ENCODE measurements around the gene CELSR2. TPM values are rescaled to one million over a fixed set of nuclear protein-coding genes. Genes with fewer than 3 reads are reported as not detected.
"Not testable (repeated sequence)": the region's sequence is repeated elsewhere in the genome, so short reads cannot be mapped to it uniquely, and the experiment has no call there.

The CELSR2 gene
- total RNA-seq, 6 experiments from 2014 or later, result 1.2 to 1.7 (median 1.4) TPM

DNA sequence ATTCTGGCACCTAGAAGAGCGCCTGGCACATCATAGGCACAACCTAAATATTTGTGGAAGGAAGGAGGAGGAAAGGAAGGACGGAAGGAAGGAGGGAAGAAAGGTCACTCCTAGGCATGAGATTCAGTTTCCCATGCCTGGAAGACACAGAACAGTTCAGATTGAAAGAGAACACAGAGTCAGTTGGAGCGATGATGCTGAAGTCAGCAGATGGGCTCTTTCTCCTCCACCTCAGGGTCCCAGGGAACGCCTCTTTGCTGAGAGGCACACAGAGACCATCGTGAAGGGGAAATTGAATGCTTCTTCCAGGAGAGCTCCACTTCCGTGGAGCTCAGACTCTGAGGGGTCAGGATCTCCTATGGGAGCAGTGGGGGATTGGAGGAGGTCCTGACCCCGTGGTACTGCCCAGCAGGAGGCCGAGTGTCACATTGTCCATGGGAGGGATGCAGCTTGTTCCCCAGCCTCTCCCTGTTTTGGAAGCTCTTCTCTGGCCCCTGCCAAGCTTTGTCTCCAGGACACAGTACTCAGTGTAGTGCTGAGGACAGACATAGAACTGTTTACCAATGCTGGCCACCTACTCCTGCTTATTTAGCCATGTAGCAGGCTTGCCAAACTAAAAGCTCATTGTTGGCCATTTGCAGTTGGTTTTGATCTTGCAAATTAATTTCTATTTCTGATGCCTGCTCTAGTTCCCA, 55.0 kb downstream of the CELSR2 start:
- TF ChIP-seq, protein P1, sequence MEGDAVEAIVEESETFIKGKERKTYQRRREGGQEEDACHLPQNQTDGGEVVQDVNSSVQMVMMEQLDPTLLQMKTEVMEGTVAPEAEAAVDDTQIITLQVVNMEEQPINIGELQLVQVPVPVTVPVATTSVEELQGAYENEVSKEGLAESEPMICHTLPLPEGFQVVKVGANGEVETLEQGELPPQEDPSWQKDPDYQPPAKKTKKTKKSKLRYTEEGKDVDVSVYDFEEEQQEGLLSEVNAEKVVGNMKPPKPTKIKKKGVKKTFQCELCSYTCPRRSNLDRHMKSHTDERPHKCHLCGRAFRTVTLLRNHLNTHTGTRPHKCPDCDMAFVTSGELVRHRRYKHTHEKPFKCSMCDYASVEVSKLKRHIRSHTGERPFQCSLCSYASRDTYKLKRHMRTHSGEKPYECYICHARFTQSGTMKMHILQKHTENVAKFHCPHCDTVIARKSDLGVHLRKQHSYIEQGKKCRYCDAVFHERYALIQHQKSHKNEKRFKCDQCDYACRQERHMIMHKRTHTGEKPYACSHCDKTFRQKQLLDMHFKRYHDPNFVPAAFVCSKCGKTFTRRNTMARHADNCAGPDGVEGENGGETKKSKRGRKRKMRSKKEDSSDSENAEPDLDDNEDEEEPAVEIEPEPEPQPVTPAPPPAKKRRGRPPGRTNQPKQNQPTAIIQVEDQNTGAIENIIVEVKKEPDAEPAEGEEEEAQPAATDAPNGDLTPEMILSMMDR (IDR thresholded peaks at IDR 0.05), result no peak
- no peak for DNase-seq
- no peaks in the 10 kb centered on the region for H3K9me3 Mint-ChIP-seq
- no peak overlapping the region for H3K4me3 Mint-ChIP-seq
- peaks cover 7% of the 10 kb centered on the region; the same call in 1 of the 2 replicates for H3K27me3 Mint-ChIP-seq (ENCODE audit: insufficient read depth)
- no peak overlapping the region for H3K27ac Mint-ChIP-seq
- H3K36me3 Mint-ChIP-seq (ENCODE audit: low read depth), result 0 out of 2 replicates have a peak, but pooled peaks cover 6% of the 10 kb centered on the region
- H3K4me1 Mint-ChIP-seq (ENCODE audit: low read depth), result peaks cover 6% of the 10 kb centered on the region

DNA sequence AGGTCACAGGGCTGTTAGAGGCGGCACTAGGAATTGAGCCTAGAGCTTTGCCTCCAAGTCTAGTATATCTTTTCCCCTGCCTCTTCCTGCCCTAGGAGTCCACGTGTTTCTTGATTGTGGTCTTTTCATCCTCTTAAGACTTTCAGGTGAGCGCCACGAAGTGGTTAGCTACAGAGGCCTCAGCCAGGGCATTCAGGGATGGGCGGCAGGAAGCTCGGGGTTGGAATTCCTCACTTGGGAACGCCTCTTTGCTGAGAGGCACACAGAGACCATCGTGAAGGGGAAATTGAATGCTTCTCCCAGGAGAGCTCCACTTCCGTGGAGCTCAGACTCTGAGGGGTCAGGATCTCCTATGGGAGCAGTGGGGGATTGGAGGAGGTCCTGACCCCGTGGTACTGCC, 56.7 kb downstream of the CELSR2 start:
- not testable (repeated sequence) for H3K27me3 Mint-ChIP-seq (ENCODE audit: insufficient read depth); H3K4me3 Mint-ChIP-seq; H3K4me1 Mint-ChIP-seq (ENCODE audit: low read depth); DNase-seq; H3K9me3 Mint-ChIP-seq; H3K27ac Mint-ChIP-seq; H3K36me3 Mint-ChIP-seq (ENCODE audit: low read depth)

DNA sequence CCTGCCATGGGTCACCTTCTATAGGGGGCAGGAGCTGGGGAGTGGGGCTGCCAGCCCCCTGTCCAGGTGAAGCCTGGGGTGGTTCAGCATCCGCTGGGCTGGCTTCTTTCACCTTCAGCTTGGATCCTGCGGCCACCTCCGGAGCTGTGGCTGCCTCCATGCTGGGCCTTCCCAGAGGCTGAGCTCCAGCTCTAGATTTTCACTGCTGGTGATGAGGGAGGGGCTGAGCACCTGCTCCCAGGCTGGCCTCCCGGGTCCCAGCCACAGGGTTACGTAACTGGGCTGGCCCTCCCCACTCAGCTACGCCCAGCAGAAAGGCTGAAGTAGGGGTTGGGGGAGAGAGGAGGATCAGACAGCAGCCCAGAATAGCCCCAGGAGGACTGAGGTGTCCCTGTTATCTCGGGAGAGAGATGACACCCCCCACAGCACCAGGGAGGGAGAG, 57.5 kb downstream of the CELSR2 start, which contains the start of gene MYBPHL:
TSS of gene MYBPHL (minus strand) at position 180 of the 442 bp plus-strand sequence. CDS start at position 160, 20 bp downstream.
- no peaks in the 10 kb centered on the region for H3K9me3 Mint-ChIP-seq
- H3K4me3 Mint-ChIP-seq, result no peak within 1 kb of the TSS
- H3K4me1 Mint-ChIP-seq (ENCODE audit: low read depth), result no peaks in the 10 kb centered on the region
- no peak for DNase-seq
- TF ChIP-seq, protein P1 (IDR thresholded peaks at IDR 0.05), result no peak
- H3K36me3 Mint-ChIP-seq (ENCODE audit: low read depth), result 0 out of 2 replicates have a peak, but pooled peaks cover 6% of the 10 kb centered on the region
- H3K27ac Mint-ChIP-seq, result no peak within 1 kb of the TSS
- peaks cover 6% of the 10 kb centered on the region; the same call in 1 of the 2 replicates for H3K27me3 Mint-ChIP-seq (ENCODE audit: insufficient read depth)

DNA sequence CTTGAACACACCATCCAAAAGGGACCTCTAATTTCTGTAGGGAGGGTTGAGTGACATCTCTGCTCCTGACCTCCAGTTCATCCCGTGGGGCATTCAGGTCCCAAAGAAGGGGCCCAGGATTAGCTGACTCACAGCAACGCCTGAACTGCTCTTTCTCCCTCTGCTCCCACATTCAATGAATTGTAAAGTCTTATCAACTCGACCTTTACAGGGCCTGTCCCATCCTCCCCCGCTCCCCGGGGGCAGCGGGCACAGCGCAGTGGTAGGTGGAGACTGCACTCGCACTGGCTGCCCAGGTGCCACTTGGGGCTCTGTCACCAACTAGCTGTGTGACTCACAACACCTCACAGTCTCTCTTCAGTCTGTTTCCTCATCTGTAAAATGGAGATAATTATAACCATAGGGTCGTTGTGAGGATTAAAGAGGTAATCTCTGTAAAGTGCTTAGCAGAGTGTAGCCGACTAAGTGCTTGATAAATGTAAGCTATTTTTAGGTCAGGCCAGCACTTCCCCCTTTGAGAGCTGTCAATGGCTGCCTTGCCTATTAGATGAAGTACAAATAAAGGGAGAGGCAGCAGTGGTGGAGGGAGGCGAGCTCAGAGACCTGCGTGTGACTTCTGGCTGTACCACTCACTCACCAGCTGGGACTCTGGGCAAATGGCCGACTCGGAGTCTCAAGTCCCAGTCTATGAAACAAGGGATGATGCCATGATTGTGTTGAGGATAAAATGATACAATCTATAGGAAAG, 58.1 kb downstream of the CELSR2 start:
- H3K36me3 Mint-ChIP-seq (ENCODE audit: low read depth), result 0 out of 2 replicates have a peak, but pooled peaks cover 6% of the 10 kb centered on the region
- H3K4me1 Mint-ChIP-seq (ENCODE audit: low read depth), result no peaks in the 10 kb centered on the region
- H3K27ac Mint-ChIP-seq, result no peak overlapping the region
- no peaks in the 10 kb centered on the region for H3K9me3 Mint-ChIP-seq
- no peak overlapping the region for H3K4me3 Mint-ChIP-seq
- H3K27me3 Mint-ChIP-seq (ENCODE audit: insufficient read depth), result peaks cover 6% of the 10 kb centered on the region; the same call in 1 of the 2 replicates
- no peak for DNase-seq
- TF ChIP-seq, protein P1 (IDR thresholded peaks at IDR 0.05), result no peak

DNA sequence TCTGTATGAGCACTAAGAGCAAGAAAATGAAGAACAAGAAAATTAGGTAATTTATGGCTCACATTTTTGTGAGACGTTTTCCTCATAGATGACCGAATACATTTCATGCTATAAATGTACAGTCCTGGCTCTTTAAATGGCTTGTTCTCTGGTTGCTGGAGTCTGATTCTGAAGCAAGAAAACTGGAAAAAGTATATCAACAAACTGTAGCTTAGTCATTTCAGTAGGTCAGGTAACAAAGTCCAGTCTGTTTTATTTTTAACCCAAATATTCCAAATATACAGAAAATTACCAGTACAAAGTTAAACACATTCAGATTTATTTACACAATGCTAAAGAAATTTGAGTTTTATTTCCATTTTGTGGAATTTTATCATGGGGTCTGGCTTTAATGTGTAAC, 60.0 kb downstream of the CELSR2 start:
- no peak for DNase-seq
- Mint-ChIP-seq H3K9me3 (no peaks in the 10 kb centered on the region), H3K27me3 (ENCODE audit: insufficient read depth) (peaks cover 6% of the 10 kb centered on the region), H3K36me3 (ENCODE audit: low read depth) (peaks cover 16% of the 10 kb centered on the region), H3K4me1 (ENCODE audit: low read depth) (peaks cover 2% of the 10 kb centered on the region), H3K27ac (no peak overlapping the region), H3K4me3 (no peak overlapping the region)
- TF ChIP-seq, protein P1 (IDR thresholded peaks at IDR 0.05), result no peak

DNA sequence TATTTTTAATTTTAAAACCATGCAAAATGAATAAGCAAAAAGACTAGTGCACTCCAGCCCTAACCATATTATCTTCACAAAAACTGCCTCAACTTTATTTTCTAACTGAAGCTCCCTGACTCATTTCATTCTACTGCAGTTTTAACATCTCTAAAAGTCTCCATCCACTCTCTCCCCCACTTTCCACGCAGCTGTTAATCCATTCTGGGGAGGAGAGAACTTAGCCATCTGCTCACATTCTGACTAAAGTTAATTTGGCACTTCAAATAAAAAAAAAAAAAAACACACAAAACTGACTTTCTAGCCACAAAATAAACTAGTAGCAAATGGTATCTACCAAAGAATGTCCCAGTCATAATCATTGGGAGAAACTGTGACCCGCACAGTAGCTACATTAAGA, 62.9 kb downstream of the CELSR2 start:
- Mint-ChIP-seq H3K36me3 (ENCODE audit: low read depth) (peaks cover 31% of the 10 kb centered on the region), H3K9me3 (no peaks in the 10 kb centered on the region), H3K4me1 (ENCODE audit: low read depth) (peaks cover 9% of the 10 kb centered on the region), H3K4me3 (no peak overlapping the region), H3K27ac (no peak overlapping the region), H3K27me3 (ENCODE audit: insufficient read depth) (peaks cover 3% of the 10 kb centered on the region)
- DNase-seq, result no peak
- TF ChIP-seq, protein P1 (IDR thresholded peaks at IDR 0.05), result no peak

All from HFFc6 (cell line).